ENCODE data around the gene DCUN1D2.
"Not testable (repeated sequence)": the region's sequence is repeated elsewhere in the genome, so short reads cannot be mapped to it uniquely, and the experiment has no call there.

DCUN1D2 gene

GRCh38 chr13:113443991-113444390 is 46.5 kb downstream of the DCUN1D2 start:
- no peak for DNase-seq

- DNase-seq: no peak
These were observed 47.5 kb downstream of the DCUN1D2 start for GRCh38 chr13:113442985-113443362.

GRCh38 chr13:113442354-113442984 is 48.0 kb downstream of the DCUN1D2 start:
- no peak for DNase-seq

- no peak for DNase-seq
These were observed 48.9 kb downstream of the DCUN1D2 start for GRCh38 chr13:113441661-113442060.

- no peak for DNase-seq
These were observed 53.0 kb downstream of the DCUN1D2 start for GRCh38 chr13:113437408-113438010.

- DNase-seq: not testable (repeated sequence)
These were observed 53.6 kb downstream of the DCUN1D2 start for GRCh38 chr13:113436866-113437265.

GRCh38 chr13:113435907-113436306 is 54.6 kb downstream of the DCUN1D2 start:
- not testable (repeated sequence) for DNase-seq

- DNase-seq: no peak
These were observed 57.1 kb downstream of the DCUN1D2 start for GRCh38 chr13:113433391-113433916.

GRCh38 chr13:113432506-113433270 is 57.8 kb downstream of the DCUN1D2 start:
- no peak for DNase-seq

GRCh38 chr13:113431171-113431570 is 59.3 kb downstream of the DCUN1D2 start:
- DNase-seq: no peak

- no peak for DNase-seq
These were observed 60.0 kb downstream of the DCUN1D2 start for GRCh38 chr13:113430378-113431110.

- DNase-seq: no peak
These were observed 60.9 kb downstream of the DCUN1D2 start for GRCh38 chr13:113429608-113429985.

- DNase-seq: no peak
These were observed 61.5 kb downstream of the DCUN1D2 start for GRCh38 chr13:113428871-113429607.

- DNase-seq: no peak
These were observed 62.0 kb downstream of the DCUN1D2 start for GRCh38 chr13:113428469-113428865.

GRCh38 chr13:113427562-113428468 is 62.7 kb downstream of the DCUN1D2 start:
- DNase-seq: no peak

GRCh38 chr13:113426591-113426986 is 63.9 kb downstream of the DCUN1D2 start:
- no peak for DNase-seq

GRCh38 chr13:113425941-113426590 is 64.4 kb downstream of the DCUN1D2 start:
- DNase-seq: no peak

- no peak for DNase-seq
These were observed 66.9 kb downstream of the DCUN1D2 start for GRCh38 chr13:113423520-113424163.

- no peak for DNase-seq
These were observed 67.5 kb downstream of the DCUN1D2 start for GRCh38 chr13:113422807-113423519.
